ENCODE measurements around the gene RPL41.
A peak's percentile ranks its signal among the peaks of the same experiment; 100 is the strongest.

RPL41 gene

GRCh38 chr12:56157201-56158028, 41.0 kb downstream of the RPL41 start:
- DNase-seq: peak; percentile 39

GRCh38 chr12:56158029-56158925, 41.8 kb downstream of the RPL41 start, which contains the start of gene MYL6:
TSS of gene MYL6 (plus strand) at chr12:56158359. CDS start at chr12:56158402, 43 bp downstream.
- DNase-seq: peak; percentile 79

GRCh38 chr12:56158926-56159461, 42.6 kb downstream of the RPL41 start:
- DNase-seq: no peak

GRCh38 chr12:56159482-56160192, 43.2 kb downstream of the RPL41 start:
- no peak for DNase-seq

GRCh38 chr12:56160193-56160763, 43.8 kb downstream of the RPL41 start:
- DNase-seq: peak; percentile 43

- no peak for DNase-seq
Observed at GRCh38 chr12:56160894-56161689, 44.7 kb downstream of the RPL41 start.

- no peak for DNase-seq
Observed at GRCh38 chr12:56161690-56162351, 45.4 kb downstream of the RPL41 start.

- no peak for DNase-seq
Observed at GRCh38 chr12:56162468-56163290, 46.2 kb downstream of the RPL41 start.

- DNase-seq: no peak
Observed at GRCh38 chr12:56163533-56164344, 47.3 kb downstream of the RPL41 start.

- no peak for DNase-seq
Observed at GRCh38 chr12:56164345-56164729, 47.9 kb downstream of the RPL41 start.

- no peak for DNase-seq
Observed at GRCh38 chr12:56165369-56165768, 48.9 kb downstream of the RPL41 start.
